CD4-positive, alpha-beta T cell treated with Interleukin-2 at 100 ng/mL for 4 hours (primary cell): ENCODE results near the gene LIMA1.
"Not testable (repeated sequence)": the region's sequence is repeated elsewhere in the genome, so short reads cannot be mapped to it uniquely, and the experiment has no call there.

Experiments
- DNase-seq: peaks from one replicate; pipeline ENCODE4 v3.0.0-alpha.2; 2020; ENCODE audit warnings: low spot score

The LIMA1 gene

GRCh38 chr12:50285253-50285652 lies 1.9 kb upstream of the LIMA1 start:
- DNase-seq: no peak

DNA sequence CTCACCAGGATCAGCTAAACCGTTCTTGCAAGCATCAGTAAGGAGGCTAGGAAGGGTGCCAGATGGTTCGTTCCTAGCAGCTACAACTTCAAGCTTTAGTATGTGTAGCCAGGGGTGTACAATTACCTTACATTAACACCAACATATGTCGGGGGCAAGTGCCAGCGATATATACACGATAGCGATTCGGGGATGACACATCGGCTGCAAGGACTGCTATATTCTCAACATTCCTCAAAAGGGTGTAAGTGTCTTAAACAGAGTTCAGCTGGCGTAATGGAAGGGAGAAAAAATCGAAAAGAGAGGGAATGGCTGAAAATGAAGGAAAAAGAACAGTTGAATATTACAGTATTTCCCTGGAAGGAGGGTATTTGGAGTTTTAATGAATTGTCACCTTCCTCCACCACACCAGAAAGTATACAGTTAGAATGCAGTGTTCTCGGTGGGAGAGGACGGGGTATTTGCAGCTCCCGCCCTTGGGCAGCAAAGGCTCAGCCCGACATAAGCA lies 545 bp downstream of the LIMA1 start:
- no peak for DNase-seq

DNA sequence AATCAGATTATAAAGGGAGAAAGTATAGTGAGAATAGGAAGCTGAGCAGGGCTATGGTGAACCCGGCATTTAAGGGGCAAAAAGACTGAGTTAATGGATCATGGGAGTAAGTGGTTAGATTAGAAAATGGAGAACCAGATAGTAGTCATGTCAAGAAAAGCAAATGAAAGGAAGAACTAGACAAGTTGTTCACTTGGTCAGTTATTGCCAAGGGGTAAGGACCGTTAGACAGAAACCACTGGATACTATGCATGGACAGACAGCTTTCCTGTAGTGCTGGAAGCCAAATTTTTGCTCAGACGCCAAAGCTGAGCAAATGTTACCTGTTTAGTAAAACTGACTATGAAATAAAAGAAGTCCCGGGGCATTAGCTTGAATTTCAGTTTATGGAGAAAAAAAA lies 3.8 kb downstream of the LIMA1 start:
- DNase-seq: no peak

DNA sequence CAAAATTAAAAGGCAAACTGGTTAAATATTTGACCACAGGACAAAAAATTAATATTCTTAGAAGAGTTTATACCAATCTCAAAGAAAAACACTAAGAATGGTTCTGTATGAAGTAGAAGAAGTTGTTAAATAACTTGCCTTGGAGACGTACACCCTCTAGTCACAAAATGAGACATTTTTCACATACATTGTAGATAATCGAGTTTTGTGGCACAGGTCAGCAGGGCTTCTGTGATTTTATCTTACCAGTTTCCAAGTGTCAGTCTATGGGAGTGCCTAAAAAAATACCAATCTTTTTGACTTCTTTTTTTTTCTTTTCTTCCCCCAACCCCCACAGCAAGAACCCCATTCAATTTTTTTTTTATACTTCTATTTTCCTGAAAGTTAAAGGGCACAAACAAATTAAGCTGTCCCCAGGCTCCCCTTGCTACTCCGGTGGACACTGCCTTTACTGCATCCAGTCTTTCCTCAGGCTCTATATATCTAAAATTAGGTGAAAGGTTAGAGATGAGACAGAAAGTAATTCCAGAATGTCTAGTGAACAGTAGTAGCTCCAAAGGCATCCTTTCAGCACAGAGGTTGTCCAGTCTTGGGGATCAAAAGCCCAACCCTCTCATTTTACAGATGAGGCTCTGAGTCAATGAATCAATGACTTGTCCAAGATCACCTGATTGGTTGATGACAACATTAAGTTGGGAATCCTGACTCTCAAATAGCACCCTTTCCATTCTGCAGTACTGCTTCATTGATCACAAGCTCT lies 6.2 kb downstream of the LIMA1 start:
- no peak for DNase-seq

GRCh38 chr12:50276068-50276467 lies 7.3 kb downstream of the LIMA1 start:
- DNase-seq: no peak

DNA sequence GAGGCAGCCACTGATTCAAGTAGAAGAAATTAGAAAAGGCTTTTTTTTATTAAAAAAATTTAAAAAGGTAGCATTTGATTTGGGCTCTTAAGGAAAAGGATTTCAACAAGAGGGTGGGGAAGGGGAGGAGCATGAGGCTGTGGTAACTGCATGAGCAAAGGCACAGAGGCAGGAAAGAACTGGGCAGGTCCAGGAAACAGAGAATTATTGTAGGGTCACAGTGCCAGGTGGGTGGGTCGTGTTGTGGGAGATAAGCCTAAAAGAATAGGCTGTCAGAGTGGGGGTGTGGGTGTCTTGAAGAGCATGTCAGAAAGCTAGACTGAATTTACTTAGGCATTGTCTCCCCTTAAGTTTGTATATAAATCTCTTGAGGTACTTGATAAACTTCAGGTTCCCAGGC lies 7.8 kb downstream of the LIMA1 start:
- DNase-seq: no peak

GRCh38 chr12:50275127-50275526 lies 8.2 kb downstream of the LIMA1 start:
- not testable (repeated sequence) for DNase-seq

DNA sequence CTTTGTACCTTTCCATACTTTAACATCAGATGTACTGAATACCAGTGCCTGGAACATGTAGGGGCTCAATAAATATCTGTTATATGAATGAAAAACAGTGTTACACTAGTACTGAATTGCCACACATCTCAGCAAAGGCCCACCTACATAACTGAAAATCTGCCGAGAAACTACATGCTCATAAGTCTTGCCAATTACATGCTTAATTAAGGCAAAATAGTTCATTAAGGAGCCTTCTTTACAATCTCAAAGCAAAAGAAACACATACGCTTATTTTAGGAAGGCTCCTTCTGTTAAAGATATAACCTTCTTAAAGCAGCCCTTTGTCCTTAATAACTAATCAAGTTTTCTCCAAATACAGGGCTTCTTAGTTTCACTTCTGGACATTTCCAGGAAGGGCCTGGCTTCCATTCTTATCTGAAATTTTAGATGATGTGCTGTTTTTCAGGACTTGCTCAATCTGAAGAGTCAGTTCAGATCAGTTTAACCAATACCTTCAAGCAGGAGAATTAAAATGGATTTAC lies 11.5 kb downstream of the LIMA1 start:
- no peak for DNase-seq

- no peak for DNase-seq
Measured at GRCh38 chr12:50268482-50268881, 14.8 kb downstream of the LIMA1 start.

DNA sequence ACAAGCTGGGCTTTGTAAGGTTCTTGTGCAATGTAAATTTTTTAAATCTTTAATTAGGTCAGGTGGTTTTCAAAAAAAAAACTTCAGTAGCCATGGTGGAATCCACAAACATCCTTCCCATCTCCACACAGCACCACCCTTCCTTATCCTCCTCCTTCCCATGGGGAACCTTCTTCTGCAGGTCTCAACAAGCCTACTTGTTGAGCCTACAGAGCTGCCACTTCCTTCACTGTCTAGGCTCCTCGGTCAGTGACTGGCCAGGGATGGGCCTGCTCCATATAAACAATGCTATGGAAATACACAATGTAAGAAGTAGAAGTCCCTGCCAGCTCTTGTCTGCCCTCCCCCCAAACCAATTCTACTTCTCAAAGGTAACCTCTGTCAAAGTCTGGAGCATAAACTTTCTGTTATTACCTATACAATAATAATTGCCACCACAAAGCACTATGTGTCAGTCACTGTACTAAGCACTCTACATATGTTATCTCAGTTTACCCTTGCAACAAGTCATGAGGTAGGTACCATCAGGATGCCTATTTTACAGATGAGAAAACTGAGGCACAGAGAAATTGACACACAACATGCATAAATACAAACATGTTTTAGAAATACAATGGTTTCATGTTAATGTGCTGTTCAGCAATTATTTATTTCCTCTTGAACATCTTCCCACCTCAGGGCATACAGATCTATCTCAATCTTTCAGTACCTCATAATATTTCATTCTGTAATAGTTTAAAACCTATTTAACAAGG lies 17.4 kb downstream of the LIMA1 start:
- DNase-seq: no peak

- DNase-seq: no peak
Measured at GRCh38 chr12:50263832-50264231, 19.5 kb downstream of the LIMA1 start.

- no peak for DNase-seq
Measured at GRCh38 chr12:50261654-50262053, 21.7 kb downstream of the LIMA1 start.

GRCh38 chr12:50258167-50258551 lies 25.2 kb downstream of the LIMA1 start:
- DNase-seq: no peak

GRCh38 chr12:50257236-50258166 lies 25.8 kb downstream of the LIMA1 start:
- no peak for DNase-seq

DNA sequence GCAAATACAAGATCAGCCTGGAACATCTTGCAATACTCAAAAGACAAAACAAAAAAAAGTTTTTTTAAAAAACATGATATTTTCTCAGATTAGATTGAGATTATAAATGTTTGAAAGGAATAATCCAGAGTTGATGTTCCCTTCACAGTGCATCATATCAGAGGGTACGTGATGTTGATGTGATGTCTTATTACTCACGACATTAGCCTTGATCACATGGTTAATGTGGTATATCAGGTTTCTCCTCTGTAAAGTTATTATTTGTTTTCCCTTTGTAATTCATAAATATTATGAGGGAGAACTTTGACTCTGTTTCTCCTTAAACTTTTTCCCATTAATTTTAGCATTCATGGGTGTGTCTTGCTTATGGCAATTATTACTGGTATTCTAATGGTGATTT lies 26.6 kb downstream of the LIMA1 start:
- DNase-seq: no peak

DNA sequence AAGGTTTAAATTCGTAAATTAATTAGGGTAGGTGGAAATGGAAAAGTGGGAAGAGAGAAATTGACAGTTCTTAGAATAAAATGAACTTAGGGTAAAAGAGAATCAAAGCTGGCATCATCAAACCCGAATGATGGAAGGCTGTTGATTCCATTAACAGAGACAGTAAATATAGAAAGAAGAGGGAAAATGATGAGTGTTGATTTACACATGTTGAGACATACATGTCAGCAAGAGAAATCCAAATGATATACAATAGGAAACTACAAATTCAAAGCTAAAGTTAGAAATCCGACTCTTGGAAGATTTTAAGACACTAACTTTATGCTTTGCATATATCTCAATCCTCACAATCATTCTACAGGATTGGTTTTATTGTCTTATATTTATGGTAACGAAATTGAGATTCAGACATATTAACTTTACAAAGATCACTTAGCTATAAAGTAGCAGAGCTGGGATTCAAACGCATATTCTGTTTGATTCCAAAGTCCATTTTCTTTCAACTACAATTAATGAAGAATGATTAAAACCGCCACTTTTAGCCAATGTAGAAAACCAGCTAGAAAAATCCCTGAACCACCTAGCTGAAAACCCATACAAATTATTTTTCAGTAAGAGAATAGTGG lies 30.2 kb downstream of the LIMA1 start:
- no peak for DNase-seq

GRCh38 chr12:50251619-50252252 lies 31.6 kb downstream of the LIMA1 start:
- no peak for DNase-seq

DNA sequence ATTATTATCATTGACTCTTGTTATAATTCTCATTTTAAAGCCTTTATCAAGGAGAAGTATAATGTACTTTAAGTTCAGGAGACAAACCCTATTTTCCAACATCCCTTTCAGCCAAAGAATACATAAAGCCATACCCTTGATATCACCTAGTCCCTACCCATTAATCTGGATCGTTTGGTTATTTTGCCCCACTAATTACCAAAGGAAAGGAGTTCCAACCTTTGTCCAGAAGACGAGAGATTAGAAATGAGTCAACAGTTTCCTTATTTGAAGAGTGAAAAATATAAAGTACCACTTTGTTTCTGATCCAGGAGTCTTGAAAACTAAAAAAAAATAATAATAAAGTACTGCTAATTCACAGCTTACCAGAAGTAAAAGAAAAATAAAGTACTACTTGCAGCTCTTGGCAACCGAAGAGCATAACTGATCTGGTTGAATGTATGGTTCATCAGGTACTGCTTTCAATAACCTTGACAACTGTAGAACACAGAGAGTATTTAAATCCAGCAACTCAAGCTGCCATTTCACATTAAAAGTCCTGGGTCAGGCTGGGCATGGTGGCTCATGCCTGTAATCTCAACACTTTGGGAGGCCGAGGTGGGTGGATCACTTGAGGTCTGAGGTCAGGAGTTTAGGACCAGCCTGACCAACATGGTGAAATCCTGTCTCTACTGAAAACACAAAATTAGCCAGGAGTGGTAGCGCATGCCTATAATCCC lies 33.7 kb downstream of the LIMA1 start:
- DNase-seq: no peak

GRCh38 chr12:50248883-50249282 lies 34.4 kb downstream of the LIMA1 start:
- no peak for DNase-seq

- no peak for DNase-seq
Measured at GRCh38 chr12:50248411-50248810, 34.9 kb downstream of the LIMA1 start.
